Mucosa of descending colon (tissue), 3 donors: ENCODE measurements around the gene ACP7. TPM values are rescaled to one million over a fixed set of nuclear protein-coding genes. Genes with fewer than 3 reads are reported as not detected.
"Not testable (repeated sequence)": the region's sequence is repeated elsewhere in the genome, so short reads cannot be mapped to it uniquely, and the experiment has no call there.

ENCODE experiments used
- ATAC-seq: fragments of 200-7000 bp; cut with Tn5 transposase; one replicate; pipeline ENCODE4 v1.9.1; 2020; ENCODE audit warnings: mild to moderate bottlenecking, moderate library complexity
- DNase-seq, 3 donors: peaks; one replicate each; pipeline ENCODE4 v3.0.0-alpha.2; 2020
- H3K36me3 ChIP-seq: fragments of 200-600 bp; one replicate; pipeline ENCODE4 v1.8.0; 2021; ENCODE audit warnings: low read depth, mild to moderate bottlenecking
- H3K4me1 ChIP-seq: fragments of 200-600 bp; one replicate; pipeline ENCODE4 v1.8.0; 2021; ENCODE audit warnings: low read depth, mild to moderate bottlenecking
- H3K4me3 ChIP-seq: fragments of 200-600 bp; one replicate; pipeline ENCODE4 v1.8.0; 2021; ENCODE audit warnings: mild to moderate bottlenecking
- H3K9me3 ChIP-seq: fragments of 200-600 bp; one replicate; pipeline ENCODE4 v1.8.0; 2021; ENCODE audit warnings: mild to moderate bottlenecking
- intact Hi-C, 2 donors: fragments of 100-400 bp; cut with DNase I in 1 of 2; cut with micrococcal nuclease in 1 of 2; formaldehyde crosslinking; loops; one replicate each; pipeline versions ENCODE4 v1.11.0 to v1.11.1; 2022; cut with DNase I, micrococcal nuclease
- total RNA-seq, 3 donors: library from RNA; stranded (reverse); fragmentation: NEBNext Ultra II Directional in 2 of 3; extraction: Animal tissue kit (Norgen Biotek cat#: 25700) in 2 of 3; gene quantifications; one replicate each; pipeline versions ENCODE4 v1.2.1 to v1.2.4, GENCODE V29; 2021 to 2023
- TF ChIP-seq, protein P1 (sequence below): fragments of 200-600 bp; IDR thresholded peaks from one replicate; pipeline ENCODE4 v1.8.0; 2022; ENCODE audit warnings: antibody characterized with exemption, mild to moderate bottlenecking
- donor health status: DM: no; HTN: no; CAD: no; lungs with moderate emphysema.
- donor health status: DM: no; HTN: no; CAD: no.
- donor health status: DM: no; HTN: yes; CAD: no.

Gene ACP7
- total RNA-seq, 3 donors from 2014 or later: not detected

- intact Hi-C loops: no loop called here
- Histone ChIP-seq H3K9me3 (no peaks in the 10 kb centered on the region), H3K4me3 (no peak overlapping the region), H3K36me3 (no peaks in the 10 kb centered on the region), H3K4me1 (peaks cover 3% of the 10 kb centered on the region)
- DNase-seq: no peak
- TF ChIP-seq, protein P1, sequence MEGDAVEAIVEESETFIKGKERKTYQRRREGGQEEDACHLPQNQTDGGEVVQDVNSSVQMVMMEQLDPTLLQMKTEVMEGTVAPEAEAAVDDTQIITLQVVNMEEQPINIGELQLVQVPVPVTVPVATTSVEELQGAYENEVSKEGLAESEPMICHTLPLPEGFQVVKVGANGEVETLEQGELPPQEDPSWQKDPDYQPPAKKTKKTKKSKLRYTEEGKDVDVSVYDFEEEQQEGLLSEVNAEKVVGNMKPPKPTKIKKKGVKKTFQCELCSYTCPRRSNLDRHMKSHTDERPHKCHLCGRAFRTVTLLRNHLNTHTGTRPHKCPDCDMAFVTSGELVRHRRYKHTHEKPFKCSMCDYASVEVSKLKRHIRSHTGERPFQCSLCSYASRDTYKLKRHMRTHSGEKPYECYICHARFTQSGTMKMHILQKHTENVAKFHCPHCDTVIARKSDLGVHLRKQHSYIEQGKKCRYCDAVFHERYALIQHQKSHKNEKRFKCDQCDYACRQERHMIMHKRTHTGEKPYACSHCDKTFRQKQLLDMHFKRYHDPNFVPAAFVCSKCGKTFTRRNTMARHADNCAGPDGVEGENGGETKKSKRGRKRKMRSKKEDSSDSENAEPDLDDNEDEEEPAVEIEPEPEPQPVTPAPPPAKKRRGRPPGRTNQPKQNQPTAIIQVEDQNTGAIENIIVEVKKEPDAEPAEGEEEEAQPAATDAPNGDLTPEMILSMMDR: no peak
- ATAC-seq: no peak
Observed at GRCh38 chr19:39084732-39085080, 538 bp downstream of the ACP7 start.

GRCh38 chr19:39085392-39085791 is 1.2 kb downstream of the ACP7 start:
- TF ChIP-seq, protein P1: no peak
- Histone ChIP-seq H3K9me3 (no peaks in the 10 kb centered on the region), H3K36me3 (no peaks in the 10 kb centered on the region), H3K4me3 (no peak overlapping the region), H3K4me1 (peaks cover 3% of the 10 kb centered on the region)
- intact Hi-C loops: no loop called here
- no peak for DNase-seq
- no peak for ATAC-seq

DNA sequence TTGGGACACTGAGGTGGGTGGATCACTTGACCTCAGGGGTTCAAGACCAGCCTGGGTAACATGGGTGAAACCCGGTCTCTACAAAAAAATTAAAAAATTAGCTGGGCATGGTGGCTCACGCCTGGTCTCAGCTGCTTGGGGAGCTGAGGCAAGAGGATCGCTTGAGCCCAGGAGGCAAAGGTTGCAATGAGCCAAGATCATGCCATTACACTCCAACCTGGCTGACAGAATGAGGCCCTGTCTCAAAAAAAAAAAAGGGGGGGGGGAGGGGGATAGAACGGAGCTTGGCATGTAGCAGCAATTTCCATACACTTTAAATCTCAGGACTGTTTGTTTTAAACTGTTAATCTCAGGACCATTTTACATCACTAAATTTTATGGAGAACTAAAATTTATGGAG is 2.2 kb downstream of the ACP7 start:
- intact Hi-C loops: no loop called here
- H3K9me3 ChIP-seq: no peaks in the 10 kb centered on the region
- TF ChIP-seq, protein P1: no peak
- DNase-seq (no peak), ATAC-seq (no peak)
- H3K4me1 ChIP-seq: peaks cover 3% of the 10 kb centered on the region
- H3K36me3 ChIP-seq: no peaks in the 10 kb centered on the region
- no peak overlapping the region for H3K4me3 ChIP-seq

DNA sequence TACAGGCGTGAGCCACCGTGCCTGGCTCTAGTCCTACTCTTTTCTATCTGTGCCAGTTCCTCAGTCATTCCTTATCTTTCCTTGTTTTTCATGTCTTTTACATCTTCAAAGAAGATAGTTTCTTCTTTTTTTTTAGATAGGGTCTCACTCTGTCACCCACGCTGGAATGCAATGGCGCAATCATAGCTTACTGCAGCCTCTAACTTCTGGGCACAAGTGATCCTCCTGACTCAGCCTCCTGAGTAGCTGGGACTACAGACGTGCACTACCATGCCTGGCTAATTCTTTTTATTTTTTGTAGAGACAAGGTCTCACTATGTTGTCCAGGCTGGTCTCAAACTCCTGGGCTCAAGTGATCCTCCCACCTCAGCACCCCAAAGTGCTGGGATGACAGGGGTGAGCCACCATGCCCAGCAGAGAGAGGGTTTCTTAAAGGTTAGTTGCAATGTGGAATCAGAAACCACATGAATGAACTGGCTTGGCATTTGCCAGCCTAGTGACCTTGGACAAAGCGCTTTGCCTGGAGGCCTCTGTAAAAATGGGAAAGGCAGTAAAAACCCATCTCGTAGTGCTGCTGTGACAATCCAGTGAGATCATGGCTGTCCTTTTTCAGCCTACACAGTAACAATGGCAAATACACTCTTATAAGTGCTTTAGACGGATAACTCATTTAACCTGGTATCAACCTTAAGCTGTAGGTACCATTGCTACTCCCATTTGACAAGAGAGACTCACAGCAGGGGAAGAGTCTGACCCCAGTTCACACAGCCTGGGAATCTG is 3.9 kb downstream of the ACP7 start:
- Histone ChIP-seq H3K9me3 (no peaks in the 10 kb centered on the region), H3K36me3 (no peaks in the 10 kb centered on the region), H3K4me3 (no peak overlapping the region), H3K4me1 (peaks cover 3% of the 10 kb centered on the region)
- intact Hi-C loops: no loop called here
- DNase-seq (no peak), ATAC-seq (no peak)
- TF ChIP-seq, protein P1: no peak

DNA sequence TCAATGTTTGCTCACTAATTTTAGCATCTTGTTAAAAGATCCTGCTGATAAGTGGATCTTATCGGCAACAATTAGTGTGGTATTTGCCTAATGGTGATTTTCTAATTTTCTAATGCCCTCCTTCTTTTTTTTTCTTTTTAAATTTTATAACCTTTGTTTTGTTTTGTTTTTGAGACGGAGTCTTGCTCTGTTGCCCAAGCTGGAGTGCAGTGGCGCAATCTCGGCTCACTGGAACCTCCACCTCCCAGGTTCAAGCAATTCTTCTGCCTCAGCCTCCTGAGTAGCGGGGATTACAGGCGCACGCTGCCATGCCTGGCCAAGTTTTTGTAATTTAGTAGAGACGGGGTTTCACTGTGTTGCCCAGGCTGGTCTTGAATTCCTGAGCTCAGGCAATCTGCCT is 5.8 kb downstream of the ACP7 start:
- H3K4me1 ChIP-seq, H3K4me3 ChIP-seq, H3K36me3 ChIP-seq, ATAC-seq, DNase-seq, H3K9me3 ChIP-seq, intact Hi-C loops: not testable (repeated sequence)

DNA sequence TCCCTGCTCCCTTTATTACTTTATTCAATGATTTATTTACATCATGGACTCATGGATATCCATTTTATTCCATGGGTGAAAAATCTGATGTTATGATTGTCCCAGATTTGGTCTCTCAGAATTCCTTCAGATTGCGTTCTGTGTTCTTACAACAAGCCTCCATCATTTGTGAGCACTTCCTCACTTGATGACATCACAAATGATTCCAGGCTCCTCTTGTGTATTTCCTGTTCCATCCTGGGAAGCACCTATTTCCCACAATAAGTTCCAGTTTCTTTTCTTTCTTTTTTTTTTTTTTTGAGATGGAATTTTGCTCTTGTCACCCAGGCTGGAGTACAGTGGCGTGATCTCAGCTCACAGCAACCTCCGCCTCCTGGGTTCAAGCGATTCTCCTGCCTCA is 6.7 kb downstream of the ACP7 start:
- TF ChIP-seq, protein P1: no peak

DNA sequence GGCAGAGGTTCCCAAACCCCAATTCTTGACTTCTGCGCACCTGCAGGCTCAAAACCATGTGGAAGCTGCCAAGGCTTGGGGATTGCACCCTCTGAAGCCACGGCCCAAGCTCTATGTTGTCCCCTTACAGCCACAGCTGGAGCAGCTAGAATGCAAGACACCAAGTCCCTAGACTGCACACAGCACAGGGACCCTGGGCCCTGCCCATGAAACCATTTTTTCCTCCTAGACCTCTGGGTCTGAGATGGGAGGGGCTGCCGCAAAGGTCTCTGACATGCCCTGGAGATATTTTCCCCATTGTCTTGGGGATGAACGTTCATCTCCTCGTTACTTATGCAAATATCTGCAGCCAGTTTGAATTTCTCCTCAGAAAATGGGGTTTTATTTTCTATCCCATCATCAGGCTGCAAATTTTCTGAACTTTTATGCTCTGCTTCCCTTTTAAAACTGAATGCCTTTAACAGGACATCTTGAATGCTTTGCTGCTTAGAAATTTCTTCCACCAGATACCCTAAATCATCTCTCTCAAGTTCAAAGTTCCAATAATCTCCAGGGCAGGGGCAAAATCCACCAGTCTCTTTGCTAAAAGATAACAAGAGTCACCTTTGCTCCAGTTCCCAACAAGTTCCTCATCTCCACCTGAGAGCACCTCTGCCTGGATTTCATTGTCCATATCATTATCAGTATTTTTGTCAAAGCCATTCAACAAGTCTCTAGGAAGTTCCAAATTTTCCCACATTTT is 11.8 kb downstream of the ACP7 start:
- DNase-seq, H3K9me3 ChIP-seq, intact Hi-C loops, H3K4me1 ChIP-seq, ATAC-seq, H3K36me3 ChIP-seq, H3K4me3 ChIP-seq: not testable (repeated sequence)

More for the DNA sequence above, 6.7 kb downstream of the ACP7 start:
- Histone ChIP-seq H3K36me3 (no peaks in the 10 kb centered on the region), H3K9me3 (no peaks in the 10 kb centered on the region), H3K4me3 (no peak overlapping the region), H3K4me1 (no peaks in the 10 kb centered on the region)
- intact Hi-C loops: no loop called here
- DNase-seq: no peak
- ATAC-seq: no peak
